GM21717 (cell line): ENCODE measurements around the gene EPHA4.

Source experiments
- ATAC-seq: cut with Tn5 transposase; IDR thresholded peaks from one replicate; pipeline ENCODE4 v1.9.1; 2021; ENCODE audit warnings: mild to moderate bottlenecking, moderate library complexity; ENCODE audit not compliant: unreplicated experiment

The EPHA4 gene

DNA sequence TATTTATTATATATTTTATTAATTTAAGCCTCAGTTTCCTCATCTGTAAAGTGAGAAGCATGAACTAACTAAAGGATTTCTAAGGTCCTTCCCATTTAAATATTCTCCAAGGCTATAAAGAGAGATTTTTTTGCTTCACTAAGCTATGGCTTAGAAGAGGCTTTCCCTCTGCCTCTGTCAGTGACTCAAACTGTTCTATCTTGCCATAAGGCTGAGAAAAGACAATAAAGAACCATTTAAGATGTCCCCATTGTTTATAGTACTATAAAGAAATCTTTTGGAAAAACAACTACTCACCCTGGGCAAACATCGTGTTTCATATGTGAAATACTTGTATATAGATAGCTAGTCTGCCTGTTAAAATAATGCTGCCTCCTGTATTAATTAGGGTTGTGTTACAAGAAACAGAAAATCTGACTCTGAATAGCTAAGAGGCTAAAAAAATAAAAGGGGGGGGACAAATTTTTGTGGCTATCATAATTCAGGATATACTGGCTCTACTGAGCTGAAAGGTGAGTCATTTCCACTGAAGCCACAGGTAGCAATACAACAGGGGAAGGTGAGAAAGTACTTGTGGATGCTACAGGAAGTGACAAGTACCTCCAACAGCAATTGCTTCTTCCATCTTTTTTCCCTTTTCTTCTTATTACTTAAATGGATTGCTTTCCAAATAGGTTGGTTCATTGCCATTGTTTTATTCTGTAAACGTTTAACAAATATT is 25.4 kb downstream of the EPHA4 start:
- no peak for ATAC-seq

DNA sequence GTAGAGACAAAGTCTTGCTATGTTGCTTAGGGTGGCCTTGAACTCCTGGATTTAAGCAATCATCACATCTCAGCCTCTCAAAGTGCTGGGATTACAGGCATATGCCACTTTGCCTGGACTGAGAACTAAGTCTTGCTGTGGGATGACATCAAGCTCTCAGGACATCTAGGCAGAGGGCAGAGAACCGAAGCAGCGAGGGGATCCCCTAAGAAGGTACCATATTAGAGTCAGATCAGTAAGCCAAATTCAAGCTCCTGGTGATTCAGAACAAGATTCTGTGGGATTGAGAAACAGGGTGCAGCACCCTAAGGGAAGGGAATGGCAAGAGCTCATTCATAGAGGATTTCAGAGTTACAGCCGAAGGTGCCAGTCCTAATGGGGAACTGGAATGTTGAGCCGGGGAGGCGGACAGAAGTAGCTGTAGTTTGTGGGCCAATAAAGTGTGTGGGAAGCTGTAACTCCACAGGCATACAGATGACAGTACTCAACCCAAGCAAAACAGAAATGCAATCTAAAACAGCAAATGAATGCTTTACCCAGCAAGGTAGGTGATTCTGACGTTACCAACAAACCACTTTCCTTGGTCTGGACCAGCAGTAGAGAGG is 30.9 kb downstream of the EPHA4 start:
- ATAC-seq, result no peak

DNA sequence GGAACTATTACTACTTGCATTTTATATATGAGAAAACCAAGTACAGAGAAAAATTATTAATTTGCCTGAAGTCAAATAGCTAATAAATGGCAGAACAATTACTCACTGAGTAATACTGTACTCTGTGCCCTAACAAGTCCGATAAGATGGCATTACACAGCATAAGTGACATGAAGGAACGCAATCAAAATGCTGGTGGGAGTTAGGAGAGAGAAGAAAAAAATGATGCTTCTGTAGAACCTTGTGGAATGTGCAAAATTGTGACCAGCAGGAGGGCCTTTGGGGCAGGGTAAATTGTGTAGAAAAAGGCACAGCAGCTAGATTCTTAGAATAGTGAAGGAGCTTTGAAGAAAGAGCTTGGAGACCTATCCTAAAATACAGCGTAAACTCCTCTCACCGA is 32.9 kb downstream of the EPHA4 start:
- no peak for ATAC-seq

DNA sequence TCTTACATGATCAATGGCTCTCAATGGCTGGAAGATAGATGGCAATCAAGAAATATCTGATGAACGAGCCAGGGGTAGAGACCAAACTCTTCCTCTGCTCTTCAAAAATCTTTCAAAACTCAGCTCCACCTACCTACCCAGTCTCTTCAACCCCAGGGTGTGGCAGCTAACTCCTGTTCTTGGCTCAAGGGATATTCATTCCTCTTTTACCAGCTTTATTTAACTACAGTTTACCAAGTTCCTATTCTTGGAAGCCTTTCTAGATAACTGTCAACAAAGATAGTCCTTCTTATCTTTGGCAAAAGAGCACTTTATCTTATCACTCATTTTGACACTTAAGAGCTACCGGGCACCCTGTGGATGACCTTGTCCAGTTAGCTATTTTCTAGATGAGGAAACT is 36.3 kb downstream of the EPHA4 start:
- no peak for ATAC-seq

DNA sequence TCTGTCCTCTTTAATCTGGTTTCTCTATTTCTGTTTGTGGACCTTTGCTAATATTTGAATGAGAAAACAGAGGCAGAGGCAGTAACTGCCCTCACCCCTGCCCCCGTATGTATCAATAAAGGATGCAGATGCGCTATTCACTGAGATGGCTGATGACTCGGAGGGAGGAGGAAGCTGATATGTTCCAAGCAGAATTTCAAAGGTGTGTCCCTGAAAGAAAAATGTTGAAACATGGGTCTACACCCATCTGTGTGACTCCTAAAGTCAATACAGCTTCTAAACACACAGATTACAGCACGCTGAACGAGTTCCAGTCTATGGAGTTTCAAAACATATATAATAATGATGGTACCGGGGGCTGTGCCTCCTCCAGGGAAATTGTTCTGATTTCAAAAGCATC is 38.8 kb downstream of the EPHA4 start:
- ATAC-seq, result no peak

DNA sequence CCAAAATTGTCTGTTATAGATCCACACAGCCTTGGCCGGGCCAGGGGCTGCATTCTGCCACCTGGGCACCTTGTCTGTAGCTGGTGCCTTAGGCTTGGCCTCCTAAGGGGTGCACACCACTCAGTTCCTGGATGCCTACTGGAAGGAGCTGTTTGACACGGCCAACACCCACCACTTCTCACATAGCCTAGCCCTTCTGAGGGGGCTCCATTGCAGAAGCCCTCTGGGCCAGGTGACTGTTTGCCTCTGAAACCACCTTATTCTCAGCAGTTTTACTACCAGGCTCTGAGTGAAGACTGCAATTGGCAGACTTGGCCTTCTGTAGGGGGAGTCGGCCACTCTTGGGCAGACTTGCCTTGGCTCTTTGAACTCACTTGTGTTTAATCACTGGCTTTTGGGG is 39.5 kb downstream of the EPHA4 start:
- ATAC-seq, result no peak

DNA sequence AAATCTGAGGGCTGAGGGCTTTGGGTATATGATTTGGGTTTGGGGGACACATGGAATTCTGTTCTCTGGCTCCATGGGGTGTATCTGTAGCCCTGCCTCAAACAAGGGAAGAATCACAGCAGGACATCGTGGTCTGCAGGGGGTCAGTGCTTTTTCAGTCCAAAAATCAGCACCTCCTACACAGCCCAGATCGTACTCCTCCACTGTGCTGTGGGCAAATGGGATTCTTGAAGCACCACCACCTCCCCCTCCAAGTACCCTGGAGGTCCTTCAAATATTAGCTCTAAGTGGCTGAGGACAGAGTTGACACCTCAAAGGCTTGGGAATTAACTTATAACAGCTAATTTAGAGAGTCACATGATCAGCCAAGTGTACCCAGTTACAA is 41.5 kb downstream of the EPHA4 start:
- no peak for ATAC-seq

DNA sequence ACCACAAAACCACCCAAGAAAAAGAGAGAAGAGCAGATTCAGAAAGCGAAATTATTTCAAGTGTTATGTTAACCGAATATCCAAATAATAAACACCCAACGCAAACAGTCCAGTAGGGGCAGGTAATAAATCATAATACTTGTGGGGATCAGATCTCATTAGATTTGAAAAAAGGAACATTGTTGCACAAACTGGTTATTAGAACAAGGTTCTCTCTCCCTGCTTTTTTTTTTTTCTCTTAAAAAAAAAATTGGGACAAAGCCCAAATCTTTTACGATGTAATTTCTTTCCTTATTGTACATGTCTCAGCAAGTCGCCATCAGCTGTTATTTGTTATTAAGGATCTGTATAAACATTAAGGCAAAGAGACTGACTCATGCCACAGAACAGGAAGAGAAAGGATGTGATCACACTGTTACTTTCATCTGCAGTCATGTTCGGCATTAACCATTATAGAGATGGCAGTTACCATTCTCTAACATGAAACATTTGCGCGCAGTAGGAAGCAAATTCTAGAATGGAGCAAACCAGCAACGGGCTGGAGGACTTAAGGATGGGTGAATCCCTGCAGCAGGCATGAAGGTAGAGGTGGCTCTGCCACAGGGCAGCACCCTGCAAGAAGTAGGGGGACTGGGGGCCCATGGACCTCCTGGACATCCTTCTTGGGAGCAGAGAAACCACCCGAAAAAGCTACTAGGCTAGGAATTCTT is 42.0 kb downstream of the EPHA4 start:
- ATAC-seq, result no peak

DNA sequence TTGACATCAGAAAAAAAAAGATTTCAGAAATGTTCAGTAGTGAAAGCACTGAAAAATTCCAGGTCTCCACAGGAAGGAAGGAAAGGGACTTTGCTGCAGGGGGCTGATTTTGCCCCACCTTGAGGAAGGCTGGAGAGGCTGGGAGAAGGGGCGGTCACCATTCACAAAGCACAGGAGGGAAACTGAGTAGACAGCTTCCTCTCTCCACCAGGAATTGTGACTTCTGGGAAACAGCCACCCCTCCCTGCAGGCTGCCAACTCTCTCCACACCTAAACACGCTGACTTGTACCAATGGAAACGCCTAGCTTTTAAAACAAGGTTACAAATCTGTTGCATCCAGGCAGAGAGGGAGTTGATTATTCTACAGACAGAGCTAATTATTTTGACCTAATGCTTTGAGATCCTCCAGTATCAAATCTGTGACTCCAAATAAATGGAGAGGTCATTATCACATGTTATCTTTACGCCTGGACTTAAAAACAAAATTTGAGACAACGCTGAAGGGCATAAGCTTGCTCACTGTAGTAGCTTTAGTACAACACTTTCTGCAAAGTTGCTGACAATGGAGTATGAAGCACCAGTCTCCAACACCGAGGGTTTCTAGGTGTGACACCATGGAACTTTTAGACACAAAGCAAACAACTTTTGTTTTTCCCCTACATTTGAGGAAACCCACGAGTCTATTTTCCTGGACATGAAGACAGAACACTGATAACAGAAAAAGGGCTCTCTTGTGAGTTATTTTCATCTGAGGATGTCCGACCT is 42.7 kb downstream of the EPHA4 start:
- no peak for ATAC-seq

DNA sequence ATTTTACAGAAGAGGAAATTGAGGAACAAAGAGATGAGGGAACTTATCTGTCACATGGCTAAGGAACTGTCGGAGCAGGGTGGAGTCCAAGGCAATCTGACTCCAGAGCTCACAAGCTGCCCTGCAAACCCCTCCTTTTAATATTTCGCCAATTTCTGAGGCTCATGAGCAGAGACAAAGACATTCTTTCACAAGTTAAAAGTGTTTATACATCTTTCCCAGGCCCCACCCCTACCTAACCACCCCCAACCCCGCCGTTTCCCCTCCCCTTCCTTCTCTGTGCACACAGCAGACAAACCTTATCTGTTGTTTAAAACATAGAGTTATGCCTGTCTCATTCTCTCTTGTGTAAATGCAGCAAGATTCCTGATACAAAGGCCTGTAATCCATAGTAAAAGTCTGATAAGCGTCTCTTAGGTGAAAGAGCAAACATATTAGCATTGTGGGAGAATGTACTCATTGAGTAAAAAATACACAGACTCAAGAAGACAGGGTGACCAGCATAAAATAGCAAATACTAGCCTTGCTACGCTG is 44.3 kb downstream of the EPHA4 start:
- no peak for ATAC-seq

DNA sequence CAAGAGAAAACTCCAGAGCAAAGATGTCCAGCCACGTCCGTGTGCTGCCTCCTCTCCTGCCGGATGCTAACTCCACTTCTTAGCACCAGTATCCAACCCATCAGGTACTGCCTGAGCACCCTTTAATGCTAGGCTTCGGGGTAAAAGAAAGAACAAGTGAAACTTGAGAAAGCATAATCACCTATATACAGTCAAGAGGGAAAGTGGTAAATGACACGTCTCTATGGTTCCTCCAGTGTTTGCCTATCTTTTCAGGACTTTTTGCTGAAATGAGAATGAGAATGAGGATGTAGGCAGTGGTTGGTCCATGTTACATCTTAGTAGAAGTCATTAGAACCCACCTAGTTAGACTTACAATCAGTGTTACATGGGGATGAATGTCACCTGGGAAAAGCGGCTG is 47.9 kb downstream of the EPHA4 start:
- no peak for ATAC-seq

DNA sequence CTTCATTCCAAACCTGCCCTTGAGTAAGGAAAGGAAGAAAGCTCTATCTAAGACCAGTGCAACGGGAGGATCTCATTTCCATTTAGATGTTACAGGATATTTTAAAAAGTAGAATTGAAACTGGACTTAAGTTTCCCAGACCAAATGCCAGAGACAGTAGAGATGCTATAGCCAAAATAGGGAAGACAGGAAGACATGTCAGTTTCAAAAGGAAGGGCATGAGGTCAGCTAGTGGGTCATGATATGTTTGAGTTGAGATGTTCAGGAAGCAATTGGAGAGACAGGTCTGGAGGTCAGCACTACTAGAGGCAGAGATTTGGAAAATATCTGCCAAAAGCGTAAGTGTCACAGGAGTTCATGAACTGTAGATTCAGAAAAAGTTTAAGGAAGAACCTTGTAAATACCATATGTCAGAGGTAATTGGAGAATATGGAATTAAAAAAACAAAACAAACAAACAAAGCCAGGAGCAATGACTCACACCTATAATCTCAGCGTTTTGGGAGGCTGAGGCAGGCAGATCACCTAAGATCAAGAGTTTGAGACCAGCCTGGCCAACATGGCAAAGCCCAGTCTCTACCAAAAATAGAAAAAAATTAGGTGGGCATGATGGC is 50.8 kb downstream of the EPHA4 start:
- ATAC-seq, result no peak

DNA sequence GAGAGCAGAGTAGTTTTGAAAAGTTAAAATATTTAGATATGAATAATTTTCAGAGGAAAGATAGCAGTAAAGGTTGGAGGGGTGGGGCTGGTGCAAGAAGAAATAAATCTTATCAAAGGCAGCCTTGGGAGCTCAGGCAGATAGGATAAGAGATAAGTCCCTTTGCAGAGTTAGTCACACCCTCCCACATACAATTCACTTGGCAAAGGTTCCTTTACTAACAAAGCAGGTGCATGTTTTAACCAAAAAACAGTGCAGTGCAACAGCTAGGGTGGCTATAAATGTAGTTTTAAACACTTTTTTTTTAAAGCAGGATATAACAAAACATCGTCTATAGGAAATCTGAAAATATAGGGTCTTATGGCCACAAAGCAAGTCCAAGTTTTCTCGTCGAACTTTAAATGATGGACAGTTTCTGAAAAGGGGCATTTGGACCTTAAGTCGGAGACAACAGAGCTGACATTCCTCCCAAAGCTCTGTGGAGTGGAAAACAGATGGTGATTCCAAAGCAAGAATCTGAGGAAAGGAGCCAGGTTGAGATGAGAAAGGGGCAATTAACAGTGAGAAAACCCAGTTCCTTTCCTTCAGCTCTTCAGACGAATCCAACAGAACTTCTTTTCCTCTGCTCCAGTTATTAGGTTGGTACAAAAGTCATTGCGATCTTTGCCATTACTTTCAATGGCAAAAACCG is 53.0 kb downstream of the EPHA4 start:
- no peak for ATAC-seq

DNA sequence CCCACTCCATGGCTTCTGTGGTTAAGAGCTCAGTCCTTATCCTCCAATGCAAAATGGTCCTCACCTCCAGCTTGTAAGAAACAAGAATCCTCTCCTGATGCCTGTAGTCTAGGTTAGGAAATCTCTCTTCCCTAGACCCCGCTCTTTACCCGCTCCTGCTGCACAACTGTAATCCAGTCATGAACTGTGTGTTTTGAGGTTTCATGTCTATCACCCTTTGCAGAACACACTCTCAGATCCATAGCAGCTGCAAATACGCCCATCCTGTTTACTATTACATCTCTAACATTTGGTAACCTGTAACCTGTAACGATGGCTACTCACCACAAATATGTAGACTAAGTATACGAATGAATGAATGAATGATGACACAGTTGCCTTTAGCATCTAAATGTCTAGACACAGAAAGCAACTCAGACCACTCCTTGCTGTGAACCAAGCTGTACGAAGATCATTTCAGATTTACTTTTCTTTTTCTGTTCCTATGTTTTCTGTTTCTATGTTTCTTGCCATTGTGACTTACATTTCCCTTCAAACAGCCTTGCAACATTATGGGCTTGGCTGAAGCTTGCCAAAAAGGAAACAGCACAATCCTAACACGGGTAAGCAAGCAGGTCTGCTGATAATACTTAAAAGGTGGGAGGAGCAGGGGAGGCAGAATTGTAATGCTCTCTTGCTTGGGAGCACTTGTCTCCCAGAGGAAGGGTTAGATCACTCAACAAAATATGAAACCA is 53.7 kb downstream of the EPHA4 start:
- ATAC-seq, result no peak

DNA sequence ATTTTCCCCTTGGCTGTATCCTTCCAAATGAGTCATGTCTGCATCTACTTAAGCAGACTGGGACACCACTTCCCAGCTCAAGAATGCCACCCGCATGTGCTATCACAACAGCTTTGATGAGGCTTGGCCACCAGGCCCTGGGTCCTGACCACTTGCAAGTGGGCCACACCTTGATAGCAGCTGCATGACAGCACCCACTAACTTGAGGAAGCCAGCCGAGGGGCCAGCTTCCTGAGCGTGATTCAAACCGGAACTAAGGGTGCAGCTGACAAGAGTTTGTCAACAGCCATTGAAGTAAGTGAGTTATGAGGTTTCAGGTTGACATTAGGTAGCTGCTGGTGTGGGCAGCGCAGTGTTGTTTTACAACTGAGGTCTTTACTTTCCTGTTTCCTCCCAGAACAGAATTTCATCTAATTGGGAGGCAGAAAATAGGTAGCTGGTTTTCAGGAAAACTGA is 54.4 kb downstream of the EPHA4 start:
- ATAC-seq, result peak; percentile 89

DNA sequence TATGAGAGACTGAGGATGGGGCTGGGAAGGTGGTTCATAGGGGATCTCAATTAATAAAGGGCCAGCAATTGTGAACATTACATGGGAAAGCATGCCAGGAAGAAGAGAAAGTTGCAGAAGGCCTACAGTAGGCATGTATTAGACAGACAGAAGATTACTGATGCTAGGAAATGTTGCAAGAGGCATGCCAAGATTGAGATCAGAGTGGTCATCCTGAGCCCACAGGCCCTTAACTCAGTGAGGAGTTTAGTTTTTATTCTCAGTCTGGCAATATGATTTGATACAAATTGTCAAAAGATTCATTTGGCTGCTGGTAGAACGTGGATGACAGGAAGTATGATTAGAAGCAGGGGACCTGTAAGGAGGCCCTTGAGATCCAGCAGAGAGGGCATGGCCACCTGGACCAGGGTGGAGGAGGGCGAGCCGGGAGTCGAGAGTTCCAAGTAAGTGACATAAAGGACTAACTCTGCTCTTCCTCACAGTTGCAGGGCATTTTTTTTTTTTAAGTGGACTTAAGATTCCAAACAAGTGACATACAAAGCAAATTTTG is 54.9 kb downstream of the EPHA4 start:
- no peak for ATAC-seq

DNA sequence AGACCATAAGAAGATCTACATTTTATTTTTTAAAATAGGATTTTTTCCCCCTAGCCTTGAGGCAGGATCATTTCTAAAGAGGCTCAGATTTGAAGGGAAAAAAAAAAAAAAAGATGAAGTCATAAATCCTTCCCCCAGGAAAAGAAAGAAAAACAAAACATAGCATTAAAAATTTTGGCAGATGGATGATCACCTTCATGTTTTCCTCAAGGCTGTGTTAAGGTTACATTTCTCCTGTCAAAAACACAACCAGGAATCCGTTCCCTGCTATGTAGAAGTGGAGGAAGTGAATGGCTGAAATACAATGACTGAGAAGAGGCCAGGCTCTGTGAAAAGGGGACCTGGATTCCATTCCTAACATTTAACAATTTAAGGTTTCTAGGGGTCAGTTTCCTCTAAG is 56.2 kb downstream of the EPHA4 start:
- ATAC-seq, result no peak

DNA sequence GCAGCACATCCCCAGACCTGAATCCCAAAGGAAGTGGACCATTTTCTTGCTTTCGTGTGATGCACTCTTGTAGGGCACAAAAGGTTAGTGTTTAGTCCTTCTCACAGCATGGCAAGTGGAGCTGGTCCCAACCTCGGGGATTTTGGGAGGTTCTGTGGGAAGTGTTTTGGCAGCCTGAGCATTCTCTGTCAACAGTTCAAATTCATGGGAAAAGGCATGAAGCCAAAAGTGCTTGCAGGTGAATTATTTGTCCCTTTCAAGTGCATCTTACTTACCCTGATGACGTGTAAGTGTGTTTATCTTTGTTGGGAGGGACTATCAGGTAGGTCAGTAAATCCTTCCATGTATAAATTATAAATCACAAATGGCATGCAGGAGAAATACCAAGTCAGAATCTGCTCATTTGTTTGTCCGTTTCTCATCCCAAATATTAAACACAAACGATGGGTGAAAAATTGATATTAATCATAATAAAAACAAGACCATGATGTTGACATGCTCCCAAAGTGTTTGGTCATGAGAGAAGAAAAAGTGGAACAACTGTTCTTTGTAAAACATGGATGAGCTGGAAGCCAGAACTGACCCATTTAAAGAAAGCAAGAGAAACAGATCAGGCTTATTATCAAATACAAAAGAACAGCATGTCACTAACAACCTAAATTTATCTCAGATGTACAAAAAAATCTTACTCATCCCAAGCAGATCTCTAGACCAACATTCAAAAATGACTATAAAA is 57.6 kb downstream of the EPHA4 start:
- ATAC-seq, result no peak

DNA sequence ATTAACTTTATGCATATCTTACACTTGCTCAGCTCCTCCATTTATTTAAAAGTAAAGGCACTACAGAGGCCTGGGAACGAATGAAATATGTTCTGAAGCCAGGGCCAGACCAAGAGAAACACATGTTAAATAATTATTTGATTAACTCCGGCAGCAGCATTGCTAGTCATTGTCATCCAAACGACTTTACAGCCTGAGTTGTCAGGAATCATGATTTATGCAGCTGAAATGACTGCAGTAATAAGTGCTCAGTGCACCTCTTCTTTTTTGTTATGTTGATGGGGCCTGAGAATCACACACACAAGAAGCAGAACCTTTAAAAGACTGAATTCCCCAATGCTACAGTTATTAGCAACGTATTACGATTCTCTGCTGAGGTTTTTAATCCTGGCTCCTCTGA is 58.9 kb downstream of the EPHA4 start:
- ATAC-seq, result no peak
